Activated CD4-positive, alpha-beta T cell treated with anti-CD3 and anti-CD28 coated beads, Interleukin-2, amount 50 U/mL, for 4 hours (primary cell): ENCODE data around the gene NMT1.
A peak's percentile ranks its signal among the peaks of the same experiment; 100 is the strongest.
"Not testable (repeated sequence)": the region's sequence is repeated elsewhere in the genome, so short reads cannot be mapped to it uniquely, and the experiment has no call there.

Source experiments
- DNase-seq, 2 experiments: peaks; one replicate each; pipeline ENCODE4 v3.0.0-alpha.2; 2020

Gene NMT1

GRCh38 chr17:45123076-45123770 lies 62.1 kb downstream of the NMT1 start:
- DNase-seq = no peak

- no peak for DNase-seq
These were observed 63.0 kb downstream of the NMT1 start for GRCh38 chr17:45123930-45124796.

GRCh38 chr17:45124797-45125122 lies 63.6 kb downstream of the NMT1 start:
- DNase-seq = not testable (repeated sequence)

- DNase-seq = no peak
These were observed 64.4 kb downstream of the NMT1 start for GRCh38 chr17:45125509-45125908.

- no peak for DNase-seq
These were observed 66.1 kb downstream of the NMT1 start for GRCh38 chr17:45127207-45127547.

- no peak for DNase-seq
These were observed 66.6 kb downstream of the NMT1 start for GRCh38 chr17:45127548-45128300.

- DNase-seq = no peak
These were observed 67.2 kb downstream of the NMT1 start for GRCh38 chr17:45128331-45128730.

GRCh38 chr17:45128989-45129388 lies 67.9 kb downstream of the NMT1 start:
- DNase-seq = no peak

GRCh38 chr17:45129426-45129939 lies 68.4 kb downstream of the NMT1 start:
- DNase-seq = no peak

- no peak for DNase-seq
These were observed 69.0 kb downstream of the NMT1 start for GRCh38 chr17:45129940-45130680.

- DNase-seq = no peak
These were observed 69.8 kb downstream of the NMT1 start for GRCh38 chr17:45130681-45131615.

GRCh38 chr17:45131616-45132319 lies 70.7 kb downstream of the NMT1 start:
- DNase-seq = peak; percentile 31 to 32

GRCh38 chr17:45132320-45132571 lies 71.1 kb downstream of the NMT1 start, which contains the start of gene PLCD3:
TSS of gene PLCD3 (minus strand) at chr17:45132515. CDS start at chr17:45132410, 105 bp downstream.
- no peak for DNase-seq

GRCh38 chr17:45132572-45133463 lies 71.7 kb downstream of the NMT1 start:
- peak; percentile 59 to 60 for DNase-seq

GRCh38 chr17:45135192-45135977 lies 74.3 kb downstream of the NMT1 start, which contains the start of gene ACBD4:
TSS of gene ACBD4 (plus strand) at chr17:45135687. CDS start at chr17:45136145, 458 bp downstream.
- peak; percentile 94 to 95 for DNase-seq

GRCh38 chr17:45135978-45136791 lies 75.1 kb downstream of the NMT1 start:
- no peak for DNase-seq

- no peak for DNase-seq
These were observed 75.9 kb downstream of the NMT1 start for GRCh38 chr17:45136846-45137560.
